Epithelial cell of proximal tubule (primary cell): ENCODE results near the gene TSEN2. TPM values are rescaled to one million over a fixed set of nuclear protein-coding genes. Genes with fewer than 3 reads are reported as not detected.

ENCODE experiments used
- DNase-seq: peaks from one replicate; pipeline ENCODE4 v3.0.0-alpha.2; 2011; ENCODE audit warnings: low read depth
- H3K4me3 ChIP-seq: 2 replicates; pipeline ENCODE4 v1.5.1; 2011; ENCODE audit warnings: low read depth, mild to moderate bottlenecking, low read length
- CTCF ChIP-seq: conservative IDR thresholded peaks from 2 replicates; pipeline ENCODE4 v1.5.1; 2012; ENCODE audit warnings: low read depth, mild to moderate bottlenecking, low read length
- total RNA-seq: library from RNA; depleted of rRNA; stranded (reverse); fragments of >200 nt; gene quantifications from 2 replicates; pipeline ENCODE4 v1.2.3, GENCODE V29; 2015

The TSEN2 gene
- total RNA-seq, 1 donor from 2014 or later, result 6.3 TPM

DNA sequence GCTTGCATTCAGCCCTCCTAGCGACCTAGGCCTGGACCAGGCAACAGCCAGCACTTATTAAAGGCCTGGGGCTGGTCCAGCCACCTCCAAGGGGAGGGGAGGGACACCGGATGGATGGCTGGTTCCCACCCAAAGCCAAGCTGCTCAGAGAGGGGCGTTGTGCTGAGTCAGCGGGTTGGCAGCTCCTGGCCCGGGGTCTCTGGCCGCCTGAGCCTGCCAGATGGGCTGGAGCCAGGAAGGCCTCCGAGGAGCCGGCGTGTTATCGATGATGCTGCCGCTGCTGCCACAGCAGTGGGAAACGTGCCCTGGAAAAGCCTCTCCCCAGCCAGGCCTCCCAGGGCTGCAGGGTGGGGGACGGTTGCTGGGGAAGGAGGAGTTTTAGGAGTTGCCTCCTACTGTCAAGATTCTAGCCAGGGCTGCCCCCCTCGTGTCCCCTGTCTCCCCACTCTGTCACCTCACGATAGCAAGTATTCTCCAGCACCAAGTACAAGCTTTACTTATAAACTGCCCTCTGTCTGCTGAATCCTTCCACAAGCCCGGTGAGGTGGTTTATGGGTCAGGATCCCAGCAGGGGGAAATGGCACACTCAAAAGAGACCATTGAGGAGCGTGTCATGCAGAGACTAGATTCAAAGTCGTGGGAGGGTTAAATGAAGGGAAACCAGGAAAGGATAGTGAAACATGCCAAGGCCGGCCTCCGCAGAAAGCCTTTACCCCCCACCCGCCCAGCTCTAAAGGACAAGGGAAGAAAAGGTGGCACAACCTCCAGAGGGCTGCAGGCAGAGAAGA, 43.2 kb upstream of the TSEN2 start:
- no peak overlapping the region for H3K4me3 ChIP-seq
- DNase-seq, result no peak

GRCh38 chr3:12442654-12443501, 41.4 kb upstream of the TSEN2 start:
- no peak for TF ChIP-seq CTCF
- DNase-seq, result no peak
- H3K4me3 ChIP-seq, result no peak overlapping the region

More for the DNA sequence above, 43.2 kb upstream of the TSEN2 start:
- TF ChIP-seq CTCF, result no peak

- DNase-seq, result no peak
- peak overlapping the region; percentile 1 for H3K4me3 ChIP-seq
- TF ChIP-seq CTCF, result no peak
Measured at GRCh38 chr3:12443781-12444522, 40.3 kb upstream of the TSEN2 start.

- no peak for DNase-seq
- TF ChIP-seq CTCF, result no peak
- peak overlapping the region; percentile 1 for H3K4me3 ChIP-seq
Measured at GRCh38 chr3:12444582-12445471, 39.5 kb upstream of the TSEN2 start.

- DNase-seq, result no peak
- no peak for TF ChIP-seq CTCF
- H3K4me3 ChIP-seq, result no peak overlapping the region
Measured at GRCh38 chr3:12445523-12446240, 38.6 kb upstream of the TSEN2 start.
